HG03571 (cell line): Measurements from ENCODE around the gene GDF9.

Experiments used
- ATAC-seq: cut with Tn5 transposase; IDR thresholded peaks from one replicate; pipeline ENCODE4 v1.9.1; 2021; ENCODE audit not compliant: unreplicated experiment

The GDF9 gene

DNA sequence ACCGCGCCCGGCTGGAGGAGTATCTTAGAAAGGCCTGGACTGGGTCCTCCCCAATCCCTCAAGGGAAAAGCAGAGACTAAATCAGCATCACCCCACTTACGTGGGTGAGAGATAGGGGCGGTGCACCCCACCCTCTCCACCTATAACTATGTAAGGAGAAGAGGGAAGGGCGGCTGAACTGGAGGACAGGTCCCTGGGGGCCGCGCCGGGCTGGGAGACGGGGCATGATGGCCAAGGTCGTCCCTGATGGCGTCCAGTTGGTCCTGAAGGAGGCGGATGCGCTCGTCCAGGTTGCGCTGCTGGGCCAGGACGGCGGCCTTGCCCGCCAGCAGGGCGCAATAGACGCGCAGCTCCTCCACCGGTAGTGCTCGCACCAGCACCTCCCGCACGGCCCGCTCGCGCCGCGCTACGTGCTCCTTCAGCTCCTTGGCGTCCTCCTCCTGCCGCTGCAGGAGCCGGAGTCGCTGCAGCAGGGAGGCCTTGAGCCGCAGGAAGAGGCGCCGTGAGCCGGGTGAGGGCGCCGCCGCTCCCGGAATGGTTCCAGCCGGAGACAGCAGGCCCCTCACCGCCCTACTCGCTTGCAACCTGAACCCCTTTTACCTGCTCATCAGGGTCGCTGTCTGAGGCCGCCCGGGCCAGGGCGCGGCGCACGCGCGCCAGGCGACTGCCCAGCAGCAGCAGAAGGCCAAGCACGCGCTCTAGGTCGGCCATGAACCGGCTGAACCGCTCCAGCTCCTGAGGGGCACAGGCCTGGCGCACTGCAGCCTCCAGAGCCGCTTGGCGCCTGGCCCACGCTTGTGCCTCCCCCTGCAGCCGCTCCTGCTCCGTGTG lies 43.4 kb downstream of the GDF9 start:
- no peak for ATAC-seq

- ATAC-seq: no peak
These were observed 44.5 kb downstream of the GDF9 start for GRCh38 chr5:132821791-132822190.

- ATAC-seq: no peak
These were observed 44.9 kb downstream of the GDF9 start for GRCh38 chr5:132821350-132821749.

- peak; percentile 63 for ATAC-seq
These were observed 46.0 kb downstream of the GDF9 start for GRCh38 chr5:132820162-132820754.

DNA sequence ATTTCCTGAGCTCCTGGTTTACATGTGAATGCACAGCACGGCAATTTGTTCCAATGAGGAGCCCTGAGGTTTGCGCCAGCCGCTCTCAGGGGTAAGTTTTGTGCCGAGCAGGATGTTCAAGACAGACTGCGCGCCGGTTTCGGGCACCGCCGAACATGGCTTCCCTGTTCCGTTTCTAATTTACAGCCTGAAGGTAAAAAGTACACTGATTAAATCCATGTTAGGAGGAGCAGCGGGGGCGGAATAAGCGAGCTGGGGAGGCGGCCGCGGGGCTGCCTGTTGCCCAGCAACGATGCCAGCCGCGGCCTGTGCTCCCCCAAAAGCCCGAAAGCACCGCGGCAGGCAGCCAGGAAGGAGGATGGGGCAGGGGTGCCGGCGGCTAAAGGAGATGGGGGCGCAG lies 46.8 kb downstream of the GDF9 start:
- no peak for ATAC-seq

- ATAC-seq: no peak
These were observed 49.3 kb downstream of the GDF9 start for GRCh38 chr5:132817011-132817410.

DNA sequence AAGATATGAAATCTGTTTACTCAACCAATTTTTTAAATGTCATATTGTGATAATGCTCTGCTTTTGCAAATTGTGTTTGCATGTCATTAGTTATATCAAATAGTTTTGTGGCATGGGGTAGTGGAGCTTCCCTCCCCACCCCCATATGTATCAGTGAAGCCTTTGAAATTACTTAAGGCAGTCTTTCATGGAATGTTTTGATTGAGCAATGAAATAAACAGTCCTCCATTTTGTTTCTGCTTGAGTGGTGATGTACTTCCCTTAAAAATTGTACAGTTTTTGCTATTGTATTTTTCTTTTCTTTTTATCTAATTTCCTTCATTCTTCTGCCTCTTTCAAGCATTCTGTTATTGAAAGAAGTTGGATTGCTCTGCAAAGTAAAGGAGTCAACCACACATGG lies 49.7 kb downstream of the GDF9 start:
- ATAC-seq: no peak

DNA sequence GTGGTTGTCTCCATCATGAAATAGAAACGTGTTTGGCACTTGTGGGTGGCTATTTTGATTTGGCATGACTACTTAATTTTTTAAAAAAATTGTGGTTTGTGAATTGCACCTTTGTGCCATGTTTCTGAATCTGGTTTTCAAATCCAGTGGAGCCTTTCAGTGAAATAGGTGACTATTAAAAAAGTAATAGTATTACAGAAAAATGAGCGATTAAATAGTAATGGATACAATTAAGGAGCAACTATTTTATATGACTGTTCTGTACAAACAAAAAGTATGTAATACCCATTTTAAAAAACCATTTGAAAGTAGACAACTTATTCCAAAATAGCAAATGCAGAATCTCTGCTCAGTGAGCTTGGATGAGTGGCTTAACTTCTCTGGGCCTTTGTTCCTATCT lies 50.2 kb downstream of the GDF9 start:
- no peak for ATAC-seq

GRCh38 chr5:132815454-132815853 lies 50.8 kb downstream of the GDF9 start:
- ATAC-seq: no peak

DNA sequence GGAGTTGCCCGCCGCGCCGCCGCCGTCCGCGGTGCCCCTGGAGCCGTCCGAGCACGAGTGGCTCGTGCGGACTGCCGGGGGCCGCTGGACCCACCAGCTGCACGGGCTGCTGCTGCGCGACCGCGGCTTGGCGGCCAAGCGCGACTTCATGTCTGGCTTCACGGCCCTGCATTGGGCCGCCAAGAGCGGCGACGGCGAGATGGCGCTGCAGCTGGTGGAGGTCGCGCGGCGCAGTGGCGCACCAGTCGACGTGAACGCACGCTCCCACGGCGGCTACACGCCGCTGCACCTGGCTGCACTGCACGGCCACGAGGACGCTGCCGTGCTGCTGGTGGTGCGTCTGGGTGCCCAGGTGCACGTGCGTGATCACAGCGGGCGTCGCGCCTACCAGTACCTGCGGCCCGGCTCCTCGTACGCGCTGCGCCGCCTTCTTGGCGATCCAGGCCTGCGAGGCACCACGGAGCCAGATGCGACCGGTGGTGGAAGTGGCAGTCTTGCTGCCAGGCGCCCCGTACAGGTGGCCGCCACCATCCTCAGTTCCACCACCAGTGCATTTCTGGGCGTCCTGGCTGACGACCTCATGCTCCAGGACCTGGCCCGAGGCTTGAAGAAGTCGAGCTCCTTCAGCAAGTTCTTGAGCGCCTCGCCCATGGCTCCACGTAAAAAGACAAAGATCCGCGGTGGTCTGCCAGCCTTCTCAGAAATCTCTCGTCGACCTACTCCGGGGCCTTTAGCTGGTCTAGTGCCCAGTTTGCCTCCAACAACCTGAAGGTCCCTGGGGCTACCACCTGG lies 51.6 kb downstream of the GDF9 start:
- no peak for ATAC-seq

DNA sequence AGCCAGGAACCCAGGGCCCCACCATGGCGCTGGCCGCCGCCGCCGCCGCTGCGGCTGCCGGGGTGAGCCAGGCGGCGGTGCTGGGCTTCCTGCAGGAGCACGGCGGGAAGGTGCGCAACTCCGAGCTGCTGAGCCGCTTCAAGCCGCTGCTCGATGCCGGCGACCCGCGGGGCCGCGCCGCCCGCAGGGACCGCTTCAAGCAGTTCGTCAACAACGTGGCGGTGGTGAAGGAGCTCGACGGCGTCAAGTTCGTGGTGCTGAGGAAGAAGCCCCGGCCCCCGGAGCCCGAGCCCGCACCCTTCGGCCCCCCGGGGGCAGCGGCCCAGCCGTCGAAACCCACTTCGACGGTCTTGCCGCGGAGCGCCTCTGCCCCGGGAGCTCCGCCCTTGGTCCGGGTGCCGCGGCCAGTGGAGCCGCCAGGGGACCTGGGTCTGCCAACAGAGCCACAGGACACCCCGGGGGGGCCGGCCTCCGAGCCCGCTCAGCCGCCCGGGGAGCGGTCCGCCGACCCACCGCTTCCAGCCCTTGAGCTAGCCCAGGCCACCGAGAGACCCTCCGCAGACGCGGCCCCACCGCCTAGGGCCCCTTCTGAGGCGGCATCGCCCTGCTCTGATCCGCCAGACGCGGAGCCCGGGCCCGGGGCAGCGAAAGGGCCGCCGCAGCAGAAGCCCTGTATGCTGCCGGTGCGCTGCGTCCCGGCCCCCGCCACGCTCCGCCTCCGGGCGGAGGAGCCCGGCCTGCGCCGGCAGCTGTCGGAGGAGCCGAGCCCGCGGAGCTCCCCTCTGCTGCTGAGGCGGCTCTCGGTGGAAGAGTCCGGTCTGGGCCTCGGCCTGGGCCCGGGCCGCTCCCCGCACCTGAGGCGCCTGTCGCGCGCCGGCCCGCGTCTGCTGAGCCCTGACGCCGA lies 52.4 kb downstream of the GDF9 start:
- no peak for ATAC-seq

DNA sequence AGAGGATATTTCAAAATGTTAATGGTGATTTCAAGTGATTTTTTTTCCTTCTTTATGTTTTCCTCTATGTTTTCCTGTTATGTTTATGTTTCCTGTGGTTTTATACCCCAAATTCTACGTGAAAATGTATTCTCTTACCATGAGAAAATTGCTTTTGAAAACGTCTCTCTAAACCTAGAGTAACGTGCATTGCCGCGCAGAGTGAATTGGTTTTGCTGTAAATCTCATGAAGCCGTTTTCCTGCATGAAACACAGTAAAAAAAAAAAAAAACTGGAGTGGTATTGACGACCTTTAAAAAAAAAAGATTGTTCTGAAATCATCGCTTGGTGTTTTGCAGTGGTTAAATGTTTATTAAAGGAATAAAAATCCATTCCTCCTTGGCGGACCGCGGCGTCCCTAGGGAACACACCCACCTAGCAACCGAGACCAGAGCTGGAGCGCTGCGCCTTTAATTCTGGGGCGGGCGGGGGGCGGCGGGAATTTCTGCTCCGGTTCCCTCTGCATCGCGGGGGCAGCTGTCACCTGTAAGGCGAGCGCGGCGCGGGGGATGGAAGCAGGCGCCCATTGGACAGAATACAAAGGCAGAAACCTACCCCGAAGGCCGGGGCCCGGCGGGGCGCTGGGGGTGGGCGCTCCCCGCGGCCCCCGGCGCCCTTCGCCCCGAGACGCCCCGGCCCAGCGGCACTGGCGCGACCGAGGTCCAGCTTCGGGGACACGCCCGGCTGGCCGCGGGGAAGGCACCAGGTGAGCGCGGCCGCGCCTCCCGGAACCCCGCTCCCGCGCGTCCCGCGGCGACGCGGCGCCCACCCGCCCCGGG lies 53.3 kb downstream of the GDF9 start, which contains the start of gene SOWAHA:
Gene SOWAHA, plus strand, starts transcription at position 522 of the 818 bp plus-strand sequence. CDS start 320 bp downstream, outside the sequence.
- no peak for ATAC-seq

DNA sequence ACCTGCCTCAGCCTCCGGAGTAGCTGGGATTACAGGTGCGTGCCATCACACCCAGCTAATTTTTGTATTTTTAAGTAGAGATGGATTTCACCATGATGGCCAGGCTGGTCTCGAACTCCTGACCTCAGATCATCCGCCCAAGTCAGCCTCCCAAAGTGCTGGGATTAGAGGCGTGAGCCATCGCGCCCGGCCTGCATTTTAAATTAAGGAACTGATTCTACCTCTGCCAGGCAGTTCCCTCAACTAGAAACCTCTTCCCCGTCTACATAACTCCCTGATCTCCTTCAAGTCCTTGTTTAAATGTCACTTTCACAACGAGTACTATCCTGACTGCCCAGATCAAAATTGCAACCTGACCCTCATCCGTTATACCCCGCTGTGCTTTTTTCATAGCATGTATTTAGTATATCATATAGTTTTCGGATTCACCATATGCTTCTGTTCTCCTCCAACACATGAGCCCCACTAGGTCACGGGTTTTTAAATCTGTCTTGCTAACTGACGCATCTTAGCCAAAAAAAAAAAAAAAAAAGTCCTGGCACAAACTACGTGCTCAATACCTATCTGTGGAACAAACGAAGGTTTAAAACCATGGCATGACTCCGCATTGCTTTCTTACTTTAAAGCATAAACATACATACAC lies 54.0 kb downstream of the GDF9 start:
- no peak for ATAC-seq
